Measurements from ENCODE around the gene LINGO1.

LINGO1 gene

GRCh38 chr15:77617476-77618230 is 15.1 kb downstream of the LINGO1 start:
- DNase-seq (ENCODE audit: low spot score), result no peak

GRCh38 chr15:77616072-77616471 is 16.6 kb downstream of the LINGO1 start:
- DNase-seq (ENCODE audit: low spot score), result no peak

- DNase-seq (ENCODE audit: low spot score), result no peak
Observed at GRCh38 chr15:77615472-77615871, 17.2 kb downstream of the LINGO1 start.

- DNase-seq (ENCODE audit: low spot score), result no peak
Observed at GRCh38 chr15:77614251-77614806, 18.4 kb downstream of the LINGO1 start.

GRCh38 chr15:77613814-77614213 is 18.9 kb downstream of the LINGO1 start:
- no peak for DNase-seq (ENCODE audit: low spot score)

- no peak for DNase-seq (ENCODE audit: low spot score)
Observed at GRCh38 chr15:77612958-77613601, 19.6 kb downstream of the LINGO1 start.

- DNase-seq (ENCODE audit: low spot score), result no peak
Observed at GRCh38 chr15:77611767-77612166, 20.9 kb downstream of the LINGO1 start.

- DNase-seq (ENCODE audit: low spot score), result no peak
Observed at GRCh38 chr15:77610731-77611130, 22.0 kb downstream of the LINGO1 start.

GRCh38 chr15:77609558-77609957 is 23.2 kb downstream of the LINGO1 start:
- no peak for DNase-seq (ENCODE audit: low spot score)

- no peak for DNase-seq (ENCODE audit: low spot score)
Observed at GRCh38 chr15:77608774-77609173, 23.9 kb downstream of the LINGO1 start.

- no peak for DNase-seq (ENCODE audit: low spot score)
Observed at GRCh38 chr15:77607894-77608261, 24.8 kb downstream of the LINGO1 start.

- DNase-seq (ENCODE audit: low spot score), result no peak
Observed at GRCh38 chr15:77607111-77607893, 25.4 kb downstream of the LINGO1 start.

- no peak for DNase-seq (ENCODE audit: low spot score)
Observed at GRCh38 chr15:77606142-77607034, 26.3 kb downstream of the LINGO1 start.

GRCh38 chr15:77605547-77605946 is 27.2 kb downstream of the LINGO1 start:
- DNase-seq (ENCODE audit: low spot score), result no peak

- no peak for DNase-seq (ENCODE audit: low spot score)
Observed at GRCh38 chr15:77604973-77605372, 27.7 kb downstream of the LINGO1 start.

- DNase-seq (ENCODE audit: low spot score), result no peak
Observed at GRCh38 chr15:77603611-77604336, 28.9 kb downstream of the LINGO1 start.

- no peak for DNase-seq (ENCODE audit: low spot score)
Observed at GRCh38 chr15:77602800-77603199, 29.9 kb downstream of the LINGO1 start.

GRCh38 chr15:77599899-77600298 is 32.8 kb downstream of the LINGO1 start:
- no peak for DNase-seq (ENCODE audit: low spot score)

GRCh38 chr15:77599357-77599756 is 33.4 kb downstream of the LINGO1 start:
- DNase-seq (ENCODE audit: low spot score), result no peak

GRCh38 chr15:77598644-77599043 is 34.1 kb downstream of the LINGO1 start:
- no peak for DNase-seq (ENCODE audit: low spot score)

Data from left forelimb (tissue), 1 donor.